HepG2 (cell line): ENCODE measurements around the gene RABGAP1. TPM values are rescaled to one million over a fixed set of nuclear protein-coding genes. Genes with fewer than 3 reads are reported as not detected.

Experiments used
- ATAC-seq: fragments of 200-7000 bp; cut with Tn5 transposase; 3 replicates; pipeline ENCODE4 v1.9.1; 2020; ENCODE audit warnings: mild to moderate bottlenecking, moderate library complexity
- BruUV-seq: library from RNA; stranded (reverse); fragments of 400-500 nt; replicated peaks from 2 replicates; lab custom pipeline; 2021; lab: Mats Ljungman, UMichigan
- CTCF ChIA-PET: fragments of 300-600 bp; formaldehyde crosslinking; extraction: SDS; loops from one replicate; lab custom pipeline; 2021; ENCODE audit warnings: low total read pairs, inconsistent platforms, low intra/inter-chr PET ratio; lab: Yijun Ruan, JAX
- POLR2A ChIA-PET: fragments of 350-600 bp; sonication (Branson Sonifier 250); formaldehyde crosslinking; loops from one replicate; lab custom pipeline; 2020; ENCODE audit warnings: antibody characterized with exemption, inconsistent platforms; lab: Yijun Ruan, JAX
- DNase-seq: peaks from one replicate; pipeline ENCODE4 v3.0.0-alpha.2; 2015; ENCODE audit warnings: low spot score
- FAIRE-seq: peaks from 3 replicates; lab custom pipeline; 2011; peaks lifted over from hg19 to GRCh38; lab: Jason Lieb, UNC
- H2AFZ ChIP-seq: one replicate; pipeline ENCODE4 v1.6.1; 2011; ENCODE audit warnings: low read length, inconsistent platforms
- H3K27ac ChIP-seq: fragments of 300-600 bp; 3 replicates; pipeline ENCODE4 v1.8.0; 2011; ENCODE audit warnings: mixed run types, mild to moderate bottlenecking, mixed read lengths, low read length, inconsistent platforms; ENCODE audit not compliant: insufficient read depth; ENCODE audit errors: extremely low read length
- H3K27me3 ChIP-seq, 2 experiments: fragments of 200-600 bp in 1 of 2; 2 replicates in 1 of 2; 3 replicates in 1 of 2; pipeline versions ENCODE4 v1.6.0 to v1.8.0; 2011; ENCODE audit warnings: low read length in 2 of 2, mild to moderate bottlenecking in 2 of 2, moderate library complexity in 2 of 2, inconsistent platforms in 1 of 2; ENCODE audit not compliant: insufficient read depth in 2 of 2, control insufficient read depth in 1 of 2
- H3K36me3 ChIP-seq, 2 experiments: fragments of 200-600 bp in 1 of 2; replicated peaks in 1 of 2; 2 replicates in 1 of 2; 3 replicates in 1 of 2; pipeline versions ENCODE4 v1.5.1 to v1.8.0; 2011; ENCODE audit warnings: low read length in 2 of 2, inconsistent platforms in 1 of 2; ENCODE audit not compliant: insufficient read depth in 2 of 2, control insufficient read depth in 1 of 2
- H3K4me1 ChIP-seq: 2 replicates; pipeline ENCODE4 v1.5.1; 2012; ENCODE audit warnings: low read length, inconsistent platforms; ENCODE audit not compliant: insufficient read depth
- H3K4me2 ChIP-seq: 2 replicates; pipeline ENCODE4 v1.6.0; 2011; ENCODE audit warnings: low read depth, low read length, inconsistent platforms
- H3K4me3 ChIP-seq, 3 experiments: fragments of 200-600 bp in 1 of 3; sonication (generic), shearing (Covaris generic) in 1 of 3; replicated peaks in 1 of 3; 2 replicates each; pipeline ENCODE4 v1.5.1; 2011 to 2016; ENCODE audit warnings: low read length in 3 of 3, inconsistent platforms in 2 of 3, low read depth in 2 of 3, mild to moderate bottlenecking in 2 of 3, control low read depth in 1 of 3, mixed read lengths in 1 of 3; ENCODE audit not compliant: insufficient read depth in 1 of 3
- H3K79me2 ChIP-seq: one replicate; pipeline ENCODE4 v1.6.1; 2011; ENCODE audit warnings: low read length, inconsistent platforms; ENCODE audit not compliant: insufficient read depth
- H3K9ac ChIP-seq: 2 replicates; pipeline ENCODE4 v1.6.0; 2011; ENCODE audit warnings: mild to moderate bottlenecking, low read depth, low read length, inconsistent platforms; ENCODE audit not compliant: insufficient read depth
- H3K9me3 ChIP-seq: 2 replicates; pipeline ENCODE4 v1.5.1; 2012; ENCODE audit warnings: mild to moderate bottlenecking, low read length
- H4K20me1 ChIP-seq: 2 replicates; pipeline ENCODE4 v1.6.0; 2011; ENCODE audit warnings: inconsistent platforms, mild to moderate bottlenecking, low read length, moderate library complexity; ENCODE audit not compliant: insufficient read depth
- ATM ChIP-seq: fragments of 450-650 bp; IDR thresholded peaks from 2 replicates; pipeline ENCODE4 v1.7.1; 2017; ENCODE audit warnings: mild to moderate bottlenecking, borderline replicate concordance
- HNF1A ChIP-seq, 2 experiments: sonication (generic) in 1 of 2; formaldehyde crosslinking in 1 of 2; IDR thresholded peaks; 2 replicates each; pipeline versions ENCODE4 v1.4.0 to v1.6.1; 2016 to 2020; ENCODE audit warnings: borderline replicate concordance in 1 of 2, low read depth in 1 of 2, mild to moderate bottlenecking in 1 of 2, missing genetic modification reagents in 1 of 2
- HNF4A ChIP-seq: sonication (generic); formaldehyde crosslinking; IDR thresholded peaks from 2 replicates; pipeline ENCODE4 v1.4.0; 2020; ENCODE audit warnings: missing genetic modification reagents
- KLF9 ChIP-seq: IDR thresholded peaks from 2 replicates; pipeline ENCODE4 v1.6.1; 2016; ENCODE audit warnings: low read depth
- TBX2 ChIP-seq: sonication (generic); formaldehyde crosslinking; IDR thresholded peaks from 2 replicates; pipeline ENCODE4 v1.5.0; 2020; ENCODE audit warnings: missing genetic modification reagents, mild to moderate bottlenecking, borderline replicate concordance
- ZBTB10 ChIP-seq: sonication (generic); formaldehyde crosslinking; IDR thresholded peaks from 2 replicates; pipeline ENCODE4 v1.4.0; 2020; ENCODE audit warnings: missing genetic modification reagents, borderline replicate concordance
- ZFP91 ChIP-seq: sonication (generic); formaldehyde crosslinking; IDR thresholded peaks from 2 replicates; pipeline ENCODE4 v1.9.0; 2022; ENCODE audit warnings: missing genetic modification reagents, mild to moderate bottlenecking, borderline replicate concordance
- ZKSCAN5 ChIP-seq: sonication (generic); formaldehyde crosslinking; IDR thresholded peaks from 2 replicates; pipeline ENCODE4 v1.5.1; 2020; ENCODE audit warnings: mild to moderate bottlenecking, missing genetic modification reagents
- ZNF383 ChIP-seq: sonication (generic); formaldehyde crosslinking; IDR thresholded peaks from 2 replicates; pipeline ENCODE4 v1.4.0; 2020; ENCODE audit warnings: missing genetic modification reagents, mild to moderate bottlenecking, borderline replicate concordance
- ZNF616 ChIP-seq: sonication (generic); formaldehyde crosslinking; IDR thresholded peaks from 2 replicates; pipeline ENCODE4 v1.5.0; 2020; ENCODE audit warnings: low read depth, mild to moderate bottlenecking, missing genetic modification reagents
- ZNF639 ChIP-seq: conservative IDR thresholded peaks from 2 replicates; pipeline ENCODE4 v1.6.1; 2018; ENCODE audit warnings: missing genetic modification reagents
- ZNF740 ChIP-seq: sonication (generic); formaldehyde crosslinking; IDR thresholded peaks from 2 replicates; pipeline ENCODE4 v1.4.0; 2020; ENCODE audit warnings: missing genetic modification reagents
- ZNF749 ChIP-seq: sonication (generic); formaldehyde crosslinking; IDR thresholded peaks from 2 replicates; pipeline ENCODE4 v1.8.0; 2022; ENCODE audit warnings: mild to moderate bottlenecking, missing genetic modification reagents, moderate library complexity, borderline replicate concordance
- WGBS: methylation state at CpG from one replicate; pipeline ENCODE4 v1.1.6; 2017; ENCODE audit warnings: low lambda C conversion rate; 5-methylcytosine and 5-hydroxymethylcytosine counted together
- in situ Hi-C: cut with HindIII; loops from 2 replicates; pipeline ENCODE4 v1.10.0; 2017; ENCODE audit warnings: low pct_unique_long_range_greater_than_20kb; ENCODE audit not compliant: extremely low pct_ligation_motif_present
- intact Hi-C: fragments of 100-400 bp; cut with micrococcal nuclease; formaldehyde crosslinking; loops from one replicate; pipeline ENCODE4 v1.10.0; 2022; ENCODE audit not compliant: unreplicated experiment
- polyA plus RNA-seq, 8 experiments: library from polyadenylated mRNA; depleted of rRNA in 3 of 8; stranded (reverse) in 7 of 8; unstranded in 1 of 8; fragments of >200 nt; fragmentation: Illumina TruSeq in 4 of 8; extraction: Trizol in 4 of 8; gene quantifications; 2 replicates each; pipeline versions ENCODE4 v1.2.1 to v1.2.3, GENCODE V29; 2011 to 2016; ENCODE audit warnings: low read depth in 4 of 8, missing spikeins in 1 of 8, mixed read lengths in 1 of 8; ENCODE audit not compliant: insufficient read depth in 1 of 8
- total RNA-seq, 5 experiments: library from RNA; depleted of rRNA; stranded (reverse); fragments of >200 nt; fragmentation: Illumina TruSeq; extraction: Trizol; gene quantifications; 2 replicates each; pipeline ENCODE4 v1.2.3, GENCODE V29; 2016; ENCODE audit warnings: low read depth in 1 of 5

RABGAP1 gene
- total and polyA plus RNA-seq, 2 of the 13 experiments (the other 11 are each of a cell fraction or from before 2014, with no cell fraction given), result 19.1 to 19.3 TPM

GRCh38 chr9:123121457-123121856, 180.6 kb downstream of the RABGAP1 start:
- in situ Hi-C loops, result no loop called here
- TF ChIP-seq ZNF740 (no peak), ZNF639 (no peak), ZNF616 (no peak), HNF1A (IDR thresholded peaks at IDR 0.05; ENCODE audit: low read depth) (peak; percentile 42; the same call in 1 of the 2 replicates), HNF1A (CRISPR knock-in tag; IDR thresholded peaks at IDR 0.05; ENCODE audit: borderline replicate concordance) (no peak), ZKSCAN5 (CRISPR knock-in tag) (no peak), TBX2 (no peak), KLF9 (CRISPR knock-in tag) (no peak), ATM (peak; percentile 71; the same call in 1 of the 2 replicates), ZNF383 (CRISPR knock-in tag) (no peak), ZFP91 (no peak), HNF4A (CRISPR knock-in tag) (peak; percentile 51; the same call in 1 of the 2 replicates), ZNF749 (CRISPR knock-in tag) (no peak), ZBTB10 (CRISPR knock-in tag) (no peak)

More at GRCh38 chr9:123121457-123121856, 180.6 kb downstream of the RABGAP1 start:
- H4K20me1 ChIP-seq, result no peaks in the 10 kb centered on the region
- H3K79me2 ChIP-seq, result no peaks in the 10 kb centered on the region
- no peaks in the 10 kb centered on the region for H3K9me3 ChIP-seq
- CTCF ChIA-PET, result no interaction called here
- H3K27me3 ChIP-seq, result no peaks in the 10 kb centered on the region
- POLR2A ChIA-PET, result interaction anchor here (0.8 to 1.3 kb wide), 2 partner anchors 12 to 34 kb away, joined by 3 read pairs; no protein-coding TSS in a partner anchor
- H3K4me1 ChIP-seq, result peaks cover 24% of the 10 kb centered on the region
- DNase-seq (peak; percentile 45), ATAC-seq (peak; percentile 82), FAIRE-seq (peak; percentile 64)
- 0 out of 2 replicates have a peak overlapping the region, but pooled peaks have one; percentile 1 for H3K4me2 ChIP-seq
- no TSS peak for BruUV-seq
- H2AFZ ChIP-seq, result no peak overlapping the region
- peak overlapping the region; percentile 48 for H3K9ac ChIP-seq
- peak overlapping the region; percentile 71 for H3K27ac ChIP-seq
- H3K36me3 ChIP-seq, result no peaks in the 10 kb centered on the region; a peak in 1 of 5 replicates
- intact Hi-C loops, result no loop called here
- 15% methylated on average over 3 of the region's 3 CpGs for WGBS
- no peak overlapping the region for H3K4me3 ChIP-seq
